Measurements from ENCODE around the gene KYAT1. TPM values are rescaled to one million over a fixed set of nuclear protein-coding genes. Genes with fewer than 3 reads are reported as not detected.

Gene KYAT1
- total and polyA plus RNA-seq, 2 of the 13 experiments (the other 11 are each of a cell fraction or from before 2014, with no cell fraction given) = 9.2 to 46.5 TPM

- TF ChIP-seq KLF15 (CRISPR knock-in tag; IDR thresholded peaks at IDR 0.05; ENCODE audit: borderline replicate concordance) = no peak; the same call in 1 of the 2 replicates
- peak; percentile 77; the same call in 1 of the 2 replicates for TF ChIP-seq KDM3A (CRISPR knock-in tag; IDR thresholded peaks at IDR 0.05; ENCODE audit: low read depth)
- no peak for TF ChIP-seq ZNF569 (CRISPR knock-in tag; IDR thresholded peaks at IDR 0.05; ENCODE audit: borderline replicate concordance)
- TF ChIP-seq, protein P1, sequence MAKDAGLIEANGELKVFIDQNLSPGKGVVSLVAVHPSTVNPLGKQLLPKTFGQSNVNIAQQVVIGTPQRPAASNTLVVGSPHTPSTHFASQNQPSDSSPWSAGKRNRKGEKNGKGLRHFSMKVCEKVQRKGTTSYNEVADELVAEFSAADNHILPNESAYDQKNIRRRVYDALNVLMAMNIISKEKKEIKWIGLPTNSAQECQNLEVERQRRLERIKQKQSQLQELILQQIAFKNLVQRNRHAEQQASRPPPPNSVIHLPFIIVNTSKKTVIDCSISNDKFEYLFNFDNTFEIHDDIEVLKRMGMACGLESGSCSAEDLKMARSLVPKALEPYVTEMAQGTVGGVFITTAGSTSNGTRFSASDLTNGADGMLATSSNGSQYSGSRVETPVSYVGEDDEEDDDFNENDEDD (CRISPR knock-in tag; IDR thresholded peaks at IDR 0.05; ENCODE audit: borderline replicate concordance) = peak; percentile 59; the same call in 1 of the 2 replicates
- TF ChIP-seq SP140L (CRISPR knock-in tag; IDR thresholded peaks at IDR 0.05; ENCODE audit: borderline replicate concordance) = 0 out of 2 replicates have a peak, but pooled peaks have one; percentile 34
- peak; percentile 24; the same call in 1 of the 2 replicates for TF ChIP-seq ELF4 (CRISPR knock-in tag; IDR thresholded peaks at IDR 0.05; ENCODE audit: borderline replicate concordance)
- TF ChIP-seq HNRNPLL (IDR thresholded peaks at IDR 0.05; ENCODE audit: low read depth, low read length, poor library complexity, severe bottlenecking) = peak; percentile 73
- no peak for TF ChIP-seq HDAC6 (IDR thresholded peaks at IDR 0.05; ENCODE audit: low read depth, low read length)
- no peak for TF ChIP-seq ZBTB2 (CRISPR knock-in tag; IDR thresholded peaks at IDR 0.05; ENCODE audit: low read depth)
- TF ChIP-seq KAT7 (CRISPR knock-in tag; IDR thresholded peaks at IDR 0.05; ENCODE audit: borderline replicate concordance) = no peak
- TF ChIP-seq RFXAP (CRISPR knock-in tag; IDR thresholded peaks at IDR 0.05; ENCODE audit: borderline replicate concordance) = no peak; the same call in 1 of the 2 replicates
- peak; percentile 75 for TF ChIP-seq TFDP2 (CRISPR knock-in tag; IDR thresholded peaks at IDR 0.05)
- no peak for TF ChIP-seq TIGD3 (CRISPR knock-in tag; IDR thresholded peaks at IDR 0.05; ENCODE audit: borderline replicate concordance)
- no peak for TF ChIP-seq MTF1 (CRISPR knock-in tag; IDR thresholded peaks at IDR 0.05)
- TF ChIP-seq, protein P2, sequence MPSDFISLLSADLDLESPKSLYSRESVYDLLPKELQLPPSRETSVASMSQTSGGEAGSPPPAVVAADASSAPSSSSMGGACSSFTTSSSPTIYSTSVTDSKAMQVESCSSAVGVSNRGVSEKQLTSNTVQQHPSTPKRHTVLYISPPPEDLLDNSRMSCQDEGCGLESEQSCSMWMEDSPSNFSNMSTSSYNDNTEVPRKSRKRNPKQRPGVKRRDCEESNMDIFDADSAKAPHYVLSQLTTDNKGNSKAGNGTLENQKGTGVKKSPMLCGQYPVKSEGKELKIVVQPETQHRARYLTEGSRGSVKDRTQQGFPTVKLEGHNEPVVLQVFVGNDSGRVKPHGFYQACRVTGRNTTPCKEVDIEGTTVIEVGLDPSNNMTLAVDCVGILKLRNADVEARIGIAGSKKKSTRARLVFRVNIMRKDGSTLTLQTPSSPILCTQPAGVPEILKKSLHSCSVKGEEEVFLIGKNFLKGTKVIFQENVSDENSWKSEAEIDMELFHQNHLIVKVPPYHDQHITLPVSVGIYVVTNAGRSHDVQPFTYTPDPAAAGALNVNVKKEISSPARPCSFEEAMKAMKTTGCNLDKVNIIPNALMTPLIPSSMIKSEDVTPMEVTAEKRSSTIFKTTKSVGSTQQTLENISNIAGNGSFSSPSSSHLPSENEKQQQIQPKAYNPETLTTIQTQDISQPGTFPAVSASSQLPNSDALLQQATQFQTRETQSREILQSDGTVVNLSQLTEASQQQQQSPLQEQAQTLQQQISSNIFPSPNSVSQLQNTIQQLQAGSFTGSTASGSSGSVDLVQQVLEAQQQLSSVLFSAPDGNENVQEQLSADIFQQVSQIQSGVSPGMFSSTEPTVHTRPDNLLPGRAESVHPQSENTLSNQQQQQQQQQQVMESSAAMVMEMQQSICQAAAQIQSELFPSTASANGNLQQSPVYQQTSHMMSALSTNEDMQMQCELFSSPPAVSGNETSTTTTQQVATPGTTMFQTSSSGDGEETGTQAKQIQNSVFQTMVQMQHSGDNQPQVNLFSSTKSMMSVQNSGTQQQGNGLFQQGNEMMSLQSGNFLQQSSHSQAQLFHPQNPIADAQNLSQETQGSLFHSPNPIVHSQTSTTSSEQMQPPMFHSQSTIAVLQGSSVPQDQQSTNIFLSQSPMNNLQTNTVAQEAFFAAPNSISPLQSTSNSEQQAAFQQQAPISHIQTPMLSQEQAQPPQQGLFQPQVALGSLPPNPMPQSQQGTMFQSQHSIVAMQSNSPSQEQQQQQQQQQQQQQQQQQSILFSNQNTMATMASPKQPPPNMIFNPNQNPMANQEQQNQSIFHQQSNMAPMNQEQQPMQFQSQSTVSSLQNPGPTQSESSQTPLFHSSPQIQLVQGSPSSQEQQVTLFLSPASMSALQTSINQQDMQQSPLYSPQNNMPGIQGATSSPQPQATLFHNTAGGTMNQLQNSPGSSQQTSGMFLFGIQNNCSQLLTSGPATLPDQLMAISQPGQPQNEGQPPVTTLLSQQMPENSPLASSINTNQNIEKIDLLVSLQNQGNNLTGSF (CRISPR knock-in tag; IDR thresholded peaks at IDR 0.05) = no peak
- no peak for TF ChIP-seq NR1H2 (CRISPR knock-in tag; IDR thresholded peaks at IDR 0.05; ENCODE audit: borderline replicate concordance, low read depth)
Observed at GRCh38 chr9:128818099-128818838, 63.5 kb downstream of the KYAT1 start, which contains the start of gene ENDOG (continued).
